ENCODE measurements around the gene VENTX.

The VENTX gene, protein sequence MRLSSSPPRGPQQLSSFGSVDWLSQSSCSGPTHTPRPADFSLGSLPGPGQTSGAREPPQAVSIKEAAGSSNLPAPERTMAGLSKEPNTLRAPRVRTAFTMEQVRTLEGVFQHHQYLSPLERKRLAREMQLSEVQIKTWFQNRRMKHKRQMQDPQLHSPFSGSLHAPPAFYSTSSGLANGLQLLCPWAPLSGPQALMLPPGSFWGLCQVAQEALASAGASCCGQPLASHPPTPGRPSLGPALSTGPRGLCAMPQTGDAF
- 0 to 1.1 (median 0.52) reads per million in 18 experiments for total RNA-seq

DNA sequence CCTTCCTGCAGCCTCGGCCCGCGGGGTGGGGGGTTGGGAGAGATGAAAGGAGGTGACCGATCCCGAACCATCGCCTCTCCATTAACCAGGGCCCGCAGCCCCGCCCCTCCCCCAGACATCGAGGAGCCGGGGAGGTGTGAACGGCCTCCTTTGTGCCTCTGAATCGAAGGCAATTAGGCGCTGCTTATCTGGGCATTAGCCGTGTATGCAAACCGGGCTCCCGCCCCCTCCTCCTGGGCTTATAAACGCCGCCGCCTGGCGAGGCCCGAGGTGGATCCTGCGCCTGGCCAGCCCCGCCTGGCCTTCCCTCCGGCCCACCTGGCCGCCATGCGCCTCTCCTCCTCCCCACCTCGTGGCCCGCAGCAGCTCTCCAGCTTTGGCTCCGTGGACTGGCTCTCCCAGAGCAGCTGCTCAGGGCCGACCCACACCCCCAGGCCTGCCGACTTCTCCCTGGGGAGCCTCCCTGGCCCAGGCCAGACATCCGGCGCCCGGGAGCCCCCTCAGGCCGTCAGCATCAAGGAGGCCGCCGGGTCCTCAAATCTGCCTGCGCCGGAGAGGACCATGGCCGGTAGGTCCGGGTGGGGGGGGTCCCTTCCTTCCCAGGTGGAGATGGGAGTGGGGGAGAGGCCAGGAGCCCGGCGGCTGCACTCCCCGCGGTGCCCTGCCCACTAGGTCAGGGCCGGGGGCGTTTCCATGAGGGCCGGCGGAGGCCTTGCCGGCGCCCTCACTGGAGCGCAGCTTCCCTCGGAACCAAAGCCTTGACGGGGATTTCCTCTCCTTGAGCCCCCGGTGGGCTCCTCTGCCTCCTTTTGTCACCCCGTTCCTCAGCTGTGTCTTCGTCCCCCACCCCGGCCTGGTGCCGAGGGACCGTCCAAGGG is at the start of gene VENTX:
Gene VENTX (plus strand): TSS at position 268 of the 878 bp plus-strand sequence. CDS start 60 bp downstream, at position 328.
- no peak for DNase-seq

DNA sequence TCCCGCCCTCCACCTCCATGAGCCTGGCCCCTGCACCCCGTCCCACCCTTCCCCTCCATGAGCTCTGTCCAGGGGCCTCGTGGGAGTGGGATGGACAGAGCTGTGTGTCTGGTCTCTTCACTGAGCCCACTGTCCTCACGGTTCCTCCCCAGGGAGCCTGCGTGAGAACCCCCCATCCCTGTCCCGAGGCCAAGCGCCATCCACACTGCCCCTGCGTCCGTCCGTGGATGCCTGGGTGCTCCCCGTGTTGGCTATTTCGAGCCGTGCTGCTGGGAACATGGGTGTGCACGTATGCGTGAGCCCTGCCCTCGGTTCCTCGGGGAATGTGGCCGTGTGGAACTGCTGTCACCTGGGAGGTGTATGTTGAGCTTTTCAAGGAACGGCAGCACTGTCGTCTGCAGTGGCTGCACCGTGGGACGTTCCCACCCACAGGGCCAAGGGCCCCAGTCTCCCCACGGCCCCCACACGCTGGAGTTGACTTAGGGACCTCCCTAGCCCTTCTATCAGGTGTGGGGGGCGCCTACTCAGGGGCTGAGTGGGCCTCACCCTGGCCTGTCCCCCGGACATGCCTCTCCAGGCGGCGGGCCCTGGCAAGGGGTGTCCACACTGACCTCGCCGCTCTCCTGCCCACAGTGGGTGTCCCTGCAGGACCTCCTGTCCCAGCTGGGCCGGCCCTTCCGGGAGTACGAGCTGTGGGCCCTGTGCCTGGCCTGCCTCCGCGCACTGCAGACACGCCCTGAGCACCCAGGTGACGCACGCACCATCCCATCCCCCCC is 49.6 kb upstream of the VENTX start:
- DNase-seq = no peak

DNA sequence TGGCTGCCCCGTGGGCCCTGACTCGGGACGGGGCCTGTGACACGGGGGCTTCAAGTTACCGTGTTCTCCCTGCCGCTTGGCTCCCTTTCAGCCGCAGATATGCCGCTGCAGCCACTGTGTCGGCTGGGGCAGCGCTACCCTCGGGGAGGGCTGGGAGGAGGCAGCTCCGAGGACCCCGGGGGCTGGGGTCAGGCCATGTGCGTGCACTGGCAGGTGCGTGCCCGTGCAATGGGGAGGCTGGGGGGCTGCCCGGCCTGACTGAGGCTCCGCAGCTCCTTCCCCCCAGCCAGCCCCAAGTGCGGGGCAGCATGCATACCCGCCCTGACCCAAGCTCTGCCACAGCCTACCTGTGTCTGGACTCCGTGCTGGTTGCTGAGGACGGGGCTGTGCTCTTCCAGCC is 48.4 kb upstream of the VENTX start:
- no peak for DNase-seq

DNA sequence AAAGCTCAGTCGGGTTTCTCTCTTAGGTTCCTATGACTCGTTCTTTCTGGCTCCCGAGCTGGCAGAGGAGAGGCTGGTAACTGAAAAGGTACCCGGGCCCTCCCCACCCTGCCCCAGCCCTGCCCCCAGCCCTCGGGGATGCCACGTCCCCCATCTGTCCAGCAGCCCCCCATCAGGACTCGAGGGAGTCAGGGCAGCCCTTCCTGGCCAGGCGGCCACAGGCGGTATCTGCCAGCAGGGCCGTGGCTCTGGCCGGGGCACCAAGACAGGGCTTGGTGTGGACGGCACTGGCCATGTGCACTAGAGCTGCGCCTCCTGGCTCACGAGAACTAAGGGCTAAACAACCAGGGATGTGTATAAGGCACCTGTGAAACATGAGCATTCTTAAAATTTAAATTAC is 47.9 kb upstream of the VENTX start:
- no peak for DNase-seq

DNA sequence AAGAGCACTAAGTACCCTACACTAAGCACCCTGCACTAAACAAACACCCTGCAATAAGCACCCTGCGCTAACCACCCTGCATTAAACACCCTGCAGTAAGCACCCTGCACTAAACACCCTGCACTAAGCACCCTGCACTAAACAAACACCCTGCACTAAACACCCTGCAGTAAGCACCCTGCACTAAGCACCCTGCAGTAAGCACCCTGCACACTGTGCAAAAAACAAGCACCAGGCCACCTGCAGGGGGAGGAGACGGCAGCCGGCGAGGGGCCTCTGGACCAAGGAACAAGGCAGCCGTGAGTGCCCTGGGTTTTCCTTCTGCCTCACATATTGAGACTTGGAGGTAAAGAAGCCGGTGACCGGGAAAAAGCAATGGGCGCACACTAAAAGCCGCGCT is 47.4 kb upstream of the VENTX start:
- no peak for DNase-seq

DNA sequence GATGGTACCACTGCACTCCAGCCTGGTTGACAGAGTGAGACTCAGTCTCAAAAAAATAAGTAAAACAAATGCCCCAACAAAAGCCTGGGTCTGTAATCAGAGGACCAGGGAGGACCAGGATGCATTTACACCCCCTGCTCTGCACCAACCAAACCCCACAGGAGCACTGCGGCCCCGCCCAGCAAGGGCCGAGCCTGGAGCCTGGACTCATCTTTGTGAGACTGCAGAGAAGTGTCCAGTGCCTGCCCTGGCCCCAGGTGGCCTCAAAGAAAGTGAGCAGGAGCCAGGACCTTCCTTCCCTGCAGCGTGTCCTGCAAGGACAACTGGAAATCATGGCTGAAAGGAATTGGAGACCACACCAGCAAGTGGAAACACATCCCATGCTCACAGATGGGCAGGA is 46.0 kb upstream of the VENTX start:
- no peak for DNase-seq

DNA sequence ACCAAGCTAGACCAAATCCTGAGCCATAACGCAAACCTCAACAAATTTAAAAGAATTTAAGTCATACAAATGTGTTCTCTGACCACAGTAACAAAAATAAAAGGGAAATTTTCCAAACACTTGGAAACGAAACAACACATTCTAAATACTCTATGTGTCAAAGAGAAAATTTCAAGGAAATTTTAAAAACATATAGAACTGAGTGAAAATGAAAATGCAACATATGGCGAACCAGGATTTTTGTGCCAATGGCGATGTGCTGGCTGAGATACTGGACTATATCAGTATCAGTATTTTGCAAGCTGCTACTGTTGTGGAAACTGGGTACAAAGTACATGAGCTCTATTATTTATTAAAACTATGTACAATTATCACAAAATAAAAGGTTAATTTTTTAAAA is 43.5 kb upstream of the VENTX start:
- no peak for DNase-seq

DNA sequence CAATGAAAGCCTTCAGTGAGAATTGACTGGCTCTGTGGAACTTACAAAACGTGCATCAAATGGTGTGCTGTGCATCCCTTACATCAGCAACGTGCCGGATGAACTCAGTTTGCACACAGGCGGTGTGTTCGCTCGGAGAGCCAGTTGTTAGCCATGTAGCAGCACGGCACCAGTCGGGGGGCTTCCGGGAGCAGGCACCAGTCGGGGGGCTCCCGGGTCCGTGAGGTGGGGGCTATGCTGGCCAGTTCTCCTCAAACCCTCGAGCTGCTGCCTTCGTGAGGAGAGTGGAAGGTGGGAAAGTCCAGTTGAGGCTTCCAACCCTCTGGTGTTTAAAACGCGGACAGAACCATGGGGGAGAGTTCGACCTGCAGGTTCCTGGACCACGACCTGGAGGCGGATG is 42.6 kb upstream of the VENTX start:
- DNase-seq = no peak

DNA sequence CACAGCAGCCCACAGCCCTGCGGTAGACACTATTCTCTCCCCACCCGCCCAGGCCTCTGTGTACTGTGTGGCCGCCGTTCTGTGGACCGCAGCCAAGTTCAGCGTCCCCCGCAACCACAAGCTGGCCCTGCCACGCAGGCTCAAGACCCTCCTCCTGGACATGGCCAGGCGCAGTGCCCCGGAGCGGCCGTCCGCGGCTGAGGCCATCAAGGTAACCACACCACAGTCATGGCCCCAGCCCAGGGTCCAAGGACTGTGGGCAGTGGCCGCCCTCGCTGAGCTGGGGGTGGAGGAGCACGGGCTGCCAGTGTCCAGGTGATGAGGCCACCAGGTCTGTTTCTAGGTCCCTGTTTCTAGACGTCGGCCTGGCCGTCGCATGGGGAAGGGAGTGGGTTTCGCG is 42.0 kb upstream of the VENTX start:
- no peak for DNase-seq

DNA sequence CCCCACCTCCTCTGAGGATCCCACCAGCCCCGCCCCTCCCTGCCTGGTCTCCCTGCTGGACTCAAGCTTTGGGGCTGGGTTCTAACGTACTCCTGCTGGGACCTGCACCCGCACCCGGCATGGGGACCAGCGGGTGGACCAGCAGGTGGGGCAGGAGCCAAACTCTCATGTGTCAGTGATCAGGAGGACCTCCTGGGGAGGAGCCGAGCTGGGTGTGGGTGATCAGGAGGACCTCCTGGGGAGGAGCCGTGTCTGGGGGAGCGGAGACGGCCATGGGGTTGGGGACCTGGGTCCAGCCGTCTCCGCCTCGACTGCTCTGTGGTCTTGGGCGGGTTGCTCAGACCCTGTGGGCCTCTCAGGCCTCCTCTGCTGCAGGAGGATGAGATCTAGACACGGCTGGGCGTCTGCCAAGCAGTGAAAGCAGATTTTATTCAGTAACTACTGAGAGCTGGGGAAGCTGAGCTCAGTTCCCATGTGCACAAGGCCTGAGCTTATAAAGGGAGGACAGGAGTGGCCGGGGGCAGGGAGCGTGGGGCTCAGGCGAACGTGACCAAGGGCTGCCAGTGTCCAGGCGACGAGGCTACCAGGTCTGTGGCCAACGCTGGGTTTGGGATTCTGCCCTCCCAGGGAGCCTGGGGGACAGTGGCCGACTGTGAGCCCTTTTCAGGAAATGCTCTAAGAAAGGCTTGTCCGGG is 41.3 kb upstream of the VENTX start:
- no peak for DNase-seq

DNA sequence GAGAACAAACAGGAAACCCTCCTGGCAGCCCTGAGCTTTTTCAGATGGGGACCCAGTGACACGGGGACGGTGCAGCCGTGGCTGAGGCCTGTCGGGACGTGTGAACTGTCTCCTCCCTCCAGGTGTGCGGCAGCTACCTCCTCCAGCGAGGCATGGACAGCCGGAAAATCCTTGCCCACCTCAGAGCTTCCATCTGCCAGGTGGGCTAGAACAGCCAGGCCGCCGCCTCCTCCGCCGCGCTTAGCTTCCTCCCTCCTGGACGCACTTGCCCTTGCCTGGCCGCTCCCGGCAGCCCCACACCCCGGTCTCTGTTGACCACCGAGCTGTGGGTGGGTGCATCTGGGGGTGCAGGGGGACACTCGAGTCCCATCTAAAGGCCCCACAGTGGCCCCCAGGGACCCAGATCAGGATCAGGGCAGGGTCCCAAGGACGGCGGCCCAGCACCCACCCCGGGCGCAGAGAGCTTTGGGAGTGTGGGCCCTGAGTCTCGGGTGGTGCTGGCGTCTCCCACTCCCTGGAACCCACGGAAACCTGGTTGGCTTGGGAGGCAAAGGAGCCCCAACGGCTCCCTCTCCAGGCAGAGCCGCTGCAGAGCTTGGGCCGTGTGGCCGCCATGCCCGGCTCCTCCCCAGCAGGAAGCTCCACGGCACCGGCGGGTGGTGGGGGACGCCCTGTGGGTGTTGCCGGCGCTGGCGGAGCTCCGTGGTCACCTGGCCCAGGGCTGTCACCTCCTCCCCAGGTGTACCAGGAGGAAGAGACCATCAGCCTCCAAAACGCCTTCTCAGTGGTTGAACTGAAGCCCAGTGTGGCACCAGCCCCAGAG is 40.5 kb upstream of the VENTX start:
- no peak for DNase-seq

DNA sequence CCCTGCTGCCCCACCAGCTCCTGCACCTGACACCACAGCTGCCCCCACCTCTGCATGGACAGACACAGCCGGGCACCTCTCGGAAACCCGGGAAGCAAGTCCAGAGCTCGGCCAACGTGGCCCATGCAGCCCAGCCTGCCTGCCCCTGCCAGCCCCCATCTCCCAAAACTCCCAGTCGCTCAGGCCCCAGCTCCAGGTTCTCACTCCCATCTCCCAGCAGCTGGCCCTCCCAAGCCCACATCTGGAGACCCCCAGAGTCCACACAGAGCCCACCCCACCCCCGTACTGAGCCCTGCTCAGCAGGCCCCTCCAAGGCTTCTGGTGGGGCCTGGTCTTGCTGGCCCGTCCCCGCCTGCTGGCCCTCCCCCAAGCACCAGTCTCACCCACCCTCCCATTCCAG is 39.9 kb upstream of the VENTX start:
- DNase-seq = no peak

DNA sequence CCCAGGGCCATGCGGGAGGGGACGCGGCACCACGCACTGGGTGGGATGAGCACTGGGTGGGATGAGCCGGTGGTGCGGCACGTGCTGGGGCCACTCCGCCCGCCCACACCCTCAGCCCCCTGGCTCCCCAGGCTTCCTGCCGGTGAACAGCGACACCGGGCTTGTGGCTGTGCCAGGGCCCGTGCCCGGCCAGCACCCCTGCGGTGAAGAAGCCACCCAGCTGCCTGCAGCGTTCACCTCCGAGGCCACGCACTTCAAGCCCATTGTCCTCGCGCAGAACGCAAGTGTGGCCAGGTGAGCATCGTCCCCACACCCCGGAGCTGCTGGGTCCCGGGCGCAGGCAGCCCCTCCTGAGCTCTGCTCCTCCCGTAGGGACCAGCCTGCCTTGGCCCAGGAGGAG is 39.4 kb upstream of the VENTX start:
- DNase-seq = no peak

DNA sequence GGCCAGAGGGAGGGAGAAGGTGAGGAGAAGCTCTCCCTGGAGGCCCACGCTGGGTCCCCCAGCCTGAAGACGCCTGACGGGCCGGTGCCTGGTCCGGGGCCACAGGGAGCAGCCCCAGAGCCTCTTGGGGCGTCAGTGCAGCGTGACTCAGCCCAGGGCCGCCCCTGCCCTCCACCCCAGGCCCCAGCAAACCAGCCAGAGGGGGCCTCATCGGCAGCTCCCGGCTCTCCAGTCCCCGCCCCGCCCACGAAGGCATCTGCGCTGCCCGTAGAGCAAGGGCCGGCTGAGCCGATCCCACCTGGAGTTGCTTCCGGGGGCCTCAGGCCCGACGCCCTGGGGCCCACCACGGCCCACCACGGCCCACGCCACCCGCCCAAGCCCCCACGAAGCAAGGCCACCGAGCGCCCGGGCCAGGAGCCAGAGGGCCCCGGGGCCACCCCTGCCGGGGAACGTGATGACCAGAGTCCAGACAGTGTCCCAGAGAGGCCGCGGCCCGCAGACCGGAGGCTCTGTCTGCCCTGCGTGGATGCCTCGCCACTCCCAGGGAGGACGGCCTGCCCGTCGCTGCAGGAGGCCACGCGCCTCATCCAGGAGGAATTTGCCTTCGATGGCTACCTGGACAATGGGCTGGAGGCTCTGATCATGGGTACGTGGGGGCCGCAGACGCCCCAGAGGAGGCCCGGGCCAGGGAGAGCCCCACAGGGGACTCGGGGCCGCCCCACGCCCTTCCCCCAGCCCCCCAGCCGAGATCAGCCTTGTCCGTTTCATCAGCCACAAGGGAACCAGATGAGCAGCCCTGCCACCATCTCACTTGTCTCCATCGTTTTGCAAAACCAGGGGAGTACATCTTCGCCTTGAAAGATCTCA is 38.8 kb upstream of the VENTX start:
- DNase-seq = no peak

DNA sequence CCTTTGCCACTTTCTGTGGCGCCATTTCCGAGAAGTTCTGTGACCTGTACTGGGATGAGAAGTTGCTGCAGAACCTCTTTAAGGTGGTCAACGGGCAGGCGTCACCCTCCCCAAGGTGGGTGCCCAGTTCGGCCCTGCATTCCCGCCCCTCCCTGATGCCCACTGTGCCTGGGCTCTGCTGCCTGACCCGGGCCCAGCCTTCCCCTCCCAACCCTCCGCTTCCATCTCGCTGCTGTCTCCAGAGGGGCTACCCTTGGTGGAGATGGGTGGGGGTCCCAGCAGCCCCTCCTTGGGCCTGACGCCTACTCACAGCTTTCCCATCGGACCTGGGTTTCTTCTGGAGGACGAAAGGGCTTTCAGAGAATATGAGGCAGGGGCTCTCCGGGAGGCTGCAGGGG is 38.2 kb upstream of the VENTX start:
- DNase-seq = no peak

DNA sequence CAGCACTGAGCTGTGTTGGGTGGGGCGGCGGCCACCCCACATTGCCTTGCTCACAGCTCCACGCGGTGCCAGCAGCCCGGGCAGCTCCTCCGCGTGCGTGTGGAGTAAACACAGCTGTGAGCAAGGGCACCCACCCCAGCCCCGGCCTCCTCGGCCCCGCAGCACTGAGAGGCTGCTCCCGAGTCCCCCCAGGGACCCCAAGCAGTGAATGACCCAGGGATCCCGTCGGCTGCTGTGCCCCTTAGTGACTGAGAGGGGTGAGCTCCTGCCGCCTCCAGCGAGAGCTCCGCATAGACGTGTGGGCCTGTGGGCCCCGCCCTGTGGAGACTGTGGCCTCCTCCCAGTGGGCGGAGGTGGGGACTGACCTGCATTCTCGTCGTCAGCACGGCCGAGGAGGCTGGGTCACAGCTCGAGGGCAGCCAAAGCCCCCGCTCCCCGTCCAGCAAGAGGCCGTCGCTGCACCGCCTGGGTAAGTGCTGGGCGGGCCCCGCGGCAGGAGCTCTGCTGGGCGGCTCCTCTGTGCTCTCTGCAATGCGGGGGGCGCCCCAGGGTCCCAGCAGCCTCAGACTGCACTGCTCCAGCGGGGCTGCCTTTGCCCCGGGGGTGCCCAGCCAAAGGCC is 37.6 kb upstream of the VENTX start:
- DNase-seq = no peak

DNA sequence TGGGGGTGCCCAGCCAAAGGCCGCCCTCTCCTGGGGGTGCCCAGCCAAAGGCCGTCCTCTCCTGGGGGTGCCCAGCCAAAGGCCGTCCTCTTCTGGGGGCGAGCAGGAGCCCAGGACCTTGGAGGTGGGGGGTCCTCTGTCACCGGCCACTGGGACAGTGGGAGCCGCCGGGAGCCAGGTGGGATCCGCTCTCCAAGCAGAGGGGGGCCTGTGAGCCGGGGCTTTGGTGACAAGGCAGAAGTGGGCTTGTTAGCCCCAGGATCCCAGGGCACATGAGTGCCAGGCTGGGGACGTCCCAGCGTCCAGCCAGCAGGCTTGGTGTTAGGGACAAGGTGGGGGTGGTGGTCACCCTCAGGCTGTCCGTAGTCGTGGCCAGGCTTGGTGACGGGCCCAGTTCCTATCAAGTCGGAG is 37.0 kb upstream of the VENTX start:
- no peak for DNase-seq

DNA sequence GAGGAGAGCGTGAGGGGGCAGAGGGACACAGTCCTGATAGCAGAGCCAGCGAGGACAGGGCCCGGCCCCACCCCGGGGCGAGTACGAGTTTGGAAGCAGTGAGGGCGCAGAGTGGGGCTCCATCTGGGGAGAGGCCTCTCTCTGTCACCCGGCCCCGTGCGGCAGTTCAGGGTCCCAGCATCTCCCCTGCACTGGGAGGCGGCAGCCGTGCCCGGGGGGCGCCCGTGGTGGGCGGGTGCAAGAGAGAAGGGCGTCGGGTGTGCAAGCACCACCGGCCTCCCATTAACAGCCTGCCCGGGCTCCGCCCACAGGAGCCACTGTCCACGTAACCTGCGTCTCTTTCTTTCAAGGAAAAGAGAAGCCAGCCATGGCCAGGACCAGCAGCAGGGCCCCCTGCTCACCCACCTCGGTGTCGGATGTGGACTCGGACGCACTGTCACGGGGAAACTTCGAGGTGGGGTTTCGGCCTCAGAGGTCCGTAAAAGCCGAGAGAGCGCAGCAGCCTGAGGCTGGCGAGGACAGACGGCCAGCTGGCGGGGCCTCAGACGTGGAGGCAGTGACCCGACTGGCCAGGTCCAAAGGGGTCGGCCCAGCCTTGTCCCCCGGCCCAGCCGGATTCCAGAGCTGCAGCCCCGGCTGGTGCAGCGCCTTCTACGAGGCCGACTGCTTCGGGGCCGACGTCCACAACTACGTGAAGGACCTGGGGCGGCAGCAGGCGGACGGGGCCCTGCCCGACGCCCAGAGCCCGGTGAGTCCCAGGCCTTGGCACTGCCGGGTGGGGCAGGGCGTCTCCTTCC is 36.3 kb upstream of the VENTX start:
- DNase-seq = no peak

DNA sequence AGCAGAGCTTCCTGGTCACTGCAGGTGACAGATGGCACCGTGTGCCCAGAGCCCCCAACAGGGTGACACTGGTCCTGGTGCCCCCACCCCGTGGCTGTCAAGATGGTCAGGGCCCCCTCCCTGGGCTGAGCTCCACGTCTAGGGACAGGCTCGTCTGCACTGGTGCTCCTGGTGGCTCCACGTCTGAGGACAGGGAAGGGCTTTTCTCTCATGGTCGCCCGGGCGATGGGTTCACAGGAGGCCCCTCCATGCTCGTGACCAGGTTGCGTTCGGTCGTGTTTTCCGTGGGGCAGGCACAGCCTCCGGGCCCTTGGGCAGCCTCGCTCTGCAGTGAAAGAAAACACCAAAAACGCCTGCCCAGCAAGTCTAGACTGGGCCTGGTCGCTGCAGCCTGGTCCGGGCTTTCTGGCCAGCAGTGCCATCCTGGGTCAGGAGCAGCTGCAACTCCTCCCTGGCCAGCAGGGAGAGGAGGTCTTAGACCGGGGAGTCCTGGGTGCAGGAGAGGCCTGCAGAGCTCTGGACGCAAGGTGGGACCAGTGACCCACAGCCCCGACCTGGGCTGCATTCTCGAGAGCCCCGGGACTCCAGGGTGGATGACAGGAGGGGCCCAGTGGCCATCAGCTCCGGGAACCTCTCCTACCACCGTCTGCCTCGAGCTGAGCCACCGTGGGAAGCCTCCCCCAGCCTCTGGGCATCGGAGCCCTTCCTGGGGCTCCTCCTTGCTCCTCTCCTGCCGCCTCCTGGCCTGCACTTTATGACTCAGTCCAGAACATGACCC is 35.5 kb upstream of the VENTX start:
- DNase-seq = no peak
